ENCODE data around the gene TSPYL1.
A peak's percentile ranks its signal among the peaks of the same experiment; 100 is the strongest.
"Not testable (repeated sequence)": the region's sequence is repeated elsewhere in the genome, so short reads cannot be mapped to it uniquely, and the experiment has no call there.

TSPYL1 gene

GRCh38 chr6:116286773-116287358 is 7.1 kb upstream of the TSPYL1 start:
- Mint-ChIP-seq H3K27ac (no peak overlapping the region), H3K9me3 (no peaks in the 10 kb centered on the region), H3K4me3 (no peak overlapping the region)

GRCh38 chr6:116284984-116285383 is 5.3 kb upstream of the TSPYL1 start:
- H3K4me1 Mint-ChIP-seq (ENCODE audit: low read depth); H3K9me3 Mint-ChIP-seq; H3K4me3 Mint-ChIP-seq; H3K36me3 Mint-ChIP-seq (ENCODE audit: low read depth); H3K27ac Mint-ChIP-seq; DNase-seq (ENCODE audit: low spot score); H3K27me3 Mint-ChIP-seq (ENCODE audit: low read depth): not testable (repeated sequence)

More at GRCh38 chr6:116286773-116287358, 7.1 kb upstream of the TSPYL1 start:
- Mint-ChIP-seq H3K4me1 (ENCODE audit: low read depth) (no peaks in the 10 kb centered on the region), H3K36me3 (ENCODE audit: low read depth) (no peaks in the 10 kb centered on the region), H3K27me3 (ENCODE audit: low read depth) (peaks cover 7% of the 10 kb centered on the region)
- no peak for DNase-seq (ENCODE audit: low spot score)

- peaks cover 17% of the 10 kb centered on the region for H3K4me1 Mint-ChIP-seq (ENCODE audit: low read depth)
- no peak overlapping the region for H3K4me3 Mint-ChIP-seq
- no peaks in the 10 kb centered on the region for H3K9me3 Mint-ChIP-seq
- H3K36me3 Mint-ChIP-seq (ENCODE audit: low read depth) = peaks cover 11% of the 10 kb centered on the region
- peaks cover 7% of the 10 kb centered on the region for H3K27me3 Mint-ChIP-seq (ENCODE audit: low read depth)
- DNase-seq (ENCODE audit: low spot score) = no peak
- H3K27ac Mint-ChIP-seq = no peak overlapping the region
These were observed 3.5 kb upstream of the TSPYL1 start for GRCh38 chr6:116283191-116283590.

GRCh38 chr6:116282698-116283097 is 3.0 kb upstream of the TSPYL1 start:
- no peak for DNase-seq (ENCODE audit: low spot score)
- Mint-ChIP-seq H3K36me3 (ENCODE audit: low read depth) (peaks cover 16% of the 10 kb centered on the region), H3K27ac (no peak overlapping the region), H3K9me3 (no peaks in the 10 kb centered on the region), H3K4me1 (ENCODE audit: low read depth) (peaks cover 21% of the 10 kb centered on the region), H3K4me3 (no peak overlapping the region), H3K27me3 (ENCODE audit: low read depth) (peaks cover 7% of the 10 kb centered on the region)

GRCh38 chr6:116280933-116281316 is 1.2 kb upstream of the TSPYL1 start:
- peaks cover 29% of the 10 kb centered on the region for H3K36me3 Mint-ChIP-seq (ENCODE audit: low read depth)
- H3K4me1 Mint-ChIP-seq (ENCODE audit: low read depth) = peaks cover 35% of the 10 kb centered on the region
- peak overlapping the region; percentile 99 for H3K4me3 Mint-ChIP-seq
- no peak for DNase-seq (ENCODE audit: low spot score)
- peaks cover 3% of the 10 kb centered on the region for H3K27me3 Mint-ChIP-seq (ENCODE audit: low read depth)
- no peaks in the 10 kb centered on the region for H3K9me3 Mint-ChIP-seq
- H3K27ac Mint-ChIP-seq = no peak overlapping the region

GRCh38 chr6:116280161-116280932 is 617 bp upstream of the TSPYL1 start:
- no peak for DNase-seq (ENCODE audit: low spot score)
- peaks cover 38% of the 10 kb centered on the region for H3K4me1 Mint-ChIP-seq (ENCODE audit: low read depth)
- peaks cover 3% of the 10 kb centered on the region for H3K27me3 Mint-ChIP-seq (ENCODE audit: low read depth)
- H3K36me3 Mint-ChIP-seq (ENCODE audit: low read depth) = peaks cover 32% of the 10 kb centered on the region
- H3K9me3 Mint-ChIP-seq = no peaks in the 10 kb centered on the region
- H3K27ac Mint-ChIP-seq = peak overlapping the region; percentile 99
- H3K4me3 Mint-ChIP-seq = peak overlapping the region; percentile 99

GRCh38 chr6:116278854-116279231 is 887 bp downstream of the TSPYL1 start:
- Mint-ChIP-seq H3K36me3 (ENCODE audit: low read depth) (peaks cover 37% of the 10 kb centered on the region), H3K4me3 (peak overlapping the region; percentile 99), H3K27ac (peak overlapping the region; percentile 99), H3K4me1 (ENCODE audit: low read depth) (peaks cover 42% of the 10 kb centered on the region), H3K27me3 (ENCODE audit: low read depth) (no peaks in the 10 kb centered on the region), H3K9me3 (no peaks in the 10 kb centered on the region)
- no peak for DNase-seq (ENCODE audit: low spot score)

GRCh38 chr6:116278481-116278829 is 1.3 kb downstream of the TSPYL1 start:
- Mint-ChIP-seq H3K4me3 (peak overlapping the region; percentile 99), H3K9me3 (no peaks in the 10 kb centered on the region), H3K27me3 (ENCODE audit: low read depth) (no peaks in the 10 kb centered on the region), H3K27ac (peak overlapping the region; percentile 99), H3K4me1 (ENCODE audit: low read depth) (peaks cover 42% of the 10 kb centered on the region), H3K36me3 (ENCODE audit: low read depth) (peaks cover 38% of the 10 kb centered on the region)
- DNase-seq (ENCODE audit: low spot score) = no peak

GRCh38 chr6:116277124-116277523 is 2.6 kb downstream of the TSPYL1 start:
- Mint-ChIP-seq H3K27me3 (ENCODE audit: low read depth) (no peaks in the 10 kb centered on the region), H3K36me3 (ENCODE audit: low read depth) (peaks cover 43% of the 10 kb centered on the region), H3K9me3 (no peaks in the 10 kb centered on the region), H3K4me1 (ENCODE audit: low read depth) (peaks cover 45% of the 10 kb centered on the region), H3K27ac (peak overlapping the region; percentile 45), H3K4me3 (peak overlapping the region; percentile 99)
- DNase-seq (ENCODE audit: low spot score) = no peak

GRCh38 chr6:116271149-116271708 is 8.5 kb downstream of the TSPYL1 start:
- Mint-ChIP-seq H3K4me1 (ENCODE audit: low read depth) (peaks cover 17% of the 10 kb centered on the region), H3K27ac (no peak overlapping the region), H3K9me3 (no peaks in the 10 kb centered on the region), H3K36me3 (ENCODE audit: low read depth) (peaks cover 20% of the 10 kb centered on the region), H3K4me3 (no peak overlapping the region), H3K27me3 (ENCODE audit: low read depth) (no peaks in the 10 kb centered on the region)
- no peak for DNase-seq (ENCODE audit: low spot score)

- no peak for DNase-seq (ENCODE audit: low spot score)
- Mint-ChIP-seq H3K4me1 (ENCODE audit: low read depth) (peaks cover 7% of the 10 kb centered on the region), H3K4me3 (no peak overlapping the region), H3K36me3 (ENCODE audit: low read depth) (peaks cover 11% of the 10 kb centered on the region), H3K27me3 (ENCODE audit: low read depth) (no peaks in the 10 kb centered on the region), H3K27ac (no peak overlapping the region), H3K9me3 (peaks cover 7% of the 10 kb centered on the region)
These were observed 11.0 kb downstream of the TSPYL1 start for GRCh38 chr6:116268589-116269293.

GRCh38 chr6:116267836-116268588 is 11.7 kb downstream of the TSPYL1 start:
- Mint-ChIP-seq H3K4me1 (ENCODE audit: low read depth) (peaks cover 7% of the 10 kb centered on the region), H3K9me3 (peaks cover 12% of the 10 kb centered on the region), H3K27ac (no peak overlapping the region), H3K36me3 (ENCODE audit: low read depth) (peaks cover 6% of the 10 kb centered on the region), H3K27me3 (ENCODE audit: low read depth) (no peaks in the 10 kb centered on the region), H3K4me3 (no peak overlapping the region)
- DNase-seq (ENCODE audit: low spot score) = no peak

GRCh38 chr6:116266803-116267202 is 12.9 kb downstream of the TSPYL1 start:
- Mint-ChIP-seq H3K27me3 (ENCODE audit: low read depth) (no peaks in the 10 kb centered on the region), H3K27ac (no peak overlapping the region), H3K36me3 (ENCODE audit: low read depth) (peaks cover 5% of the 10 kb centered on the region), H3K9me3 (peaks cover 18% of the 10 kb centered on the region), H3K4me3 (no peak overlapping the region), H3K4me1 (ENCODE audit: low read depth) (peaks cover 4% of the 10 kb centered on the region)
- DNase-seq (ENCODE audit: low spot score) = no peak

Measured in T-helper 2 cell treated with Interferon-gamma antibody and Interleukin-4, amounts not matched to agents 5 μg/mL and 100 μg/mL, for 36 hours (primary cell).